ENCODE measurements around the gene RPL22. TPM values are rescaled to one million over a fixed set of nuclear protein-coding genes. Genes with fewer than 3 reads are reported as not detected.

RPL22 gene
- total and polyA plus RNA-seq, 2 of the 13 experiments (the other 11 are each of a cell fraction or from before 2014, with no cell fraction given): 214 to 545 TPM

- FAIRE-seq (no peak), ATAC-seq (peak; percentile 13; the same call in 1 of the 3 replicates), DNase-seq (ENCODE audit: low spot score) (no peak)
- TF ChIP-seq AGO2 (optimal IDR thresholded peaks at IDR 0.05; ENCODE audit: low read depth, low read length): peak; percentile 29
- no peak for TF ChIP-seq ZNF430 (CRISPR knock-in tag; IDR thresholded peaks at IDR 0.05)
- TF ChIP-seq ZSCAN9 (CRISPR knock-in tag; IDR thresholded peaks at IDR 0.05; ENCODE audit: borderline replicate concordance): no peak
- peaks cover 9 to 49% of the 10 kb centered on the region in 2 experiments; a peak in 4 of 5 replicates for H3K36me3 ChIP-seq (replicated peaks in 1 of 2; ENCODE audit: control insufficient read depth in 1 of 2, insufficient read depth in 2 of 2, low read length in 2 of 2)
- ChIA-PET CTCF (ENCODE audit: low intra/inter-chr PET ratio, low total read pairs) (no interaction called here), POLR2A (interaction anchor here (0.7 to 1.6 kb wide), 2 partner anchors 12 to 18 kb away, joined by 3 read pairs; no protein-coding TSS in a partner anchor)
- no peak overlapping the region for H2AFZ ChIP-seq (ENCODE audit: low read length)
- in situ Hi-C loops (cut with HindIII; ENCODE audit: extremely low pct_ligation_motif_present, low pct_unique_long_range_greater_than_20kb): no loop called here
- BruUV-seq (replicated peaks): no TSS peak
- no peaks in the 10 kb centered on the region for H3K9me3 ChIP-seq (ENCODE audit: low read length)
- H3K27ac ChIP-seq (ENCODE audit: extremely low read length, insufficient read depth, low read length): no peak overlapping the region
- intact Hi-C loops (cut with micrococcal nuclease; ENCODE audit: unreplicated experiment): no loop called here
- no peak overlapping the region for H3K9ac ChIP-seq (ENCODE audit: insufficient read depth, low read depth, low read length)
- WGBS (ENCODE audit: low lambda C conversion rate): 93% methylated on average over 11 of the region's 15 CpGs
- H3K27me3 ChIP-seq (ENCODE audit: control insufficient read depth in 1 of 2, insufficient read depth in 2 of 2, low read length in 2 of 2): no peaks in the 10 kb centered on the region
- H4K20me1 ChIP-seq (ENCODE audit: insufficient read depth, low read length): no peaks in the 10 kb centered on the region
- H3K4me2 ChIP-seq (ENCODE audit: low read depth, low read length): no peak overlapping the region
- H3K4me1 ChIP-seq (ENCODE audit: insufficient read depth, low read length): no peaks in the 10 kb centered on the region
- H3K79me2 ChIP-seq (ENCODE audit: insufficient read depth, low read length): no peaks in the 10 kb centered on the region
- no peak overlapping the region for H3K4me3 ChIP-seq (replicated peaks in 1 of 3; ENCODE audit: insufficient read depth in 1 of 3, low read depth in 2 of 3, low read length in 3 of 3)
Observed at GRCh38 chr1:6224718-6225117, 25.3 kb upstream of the RPL22 start.

- FAIRE-seq (no peak), DNase-seq (ENCODE audit: low spot score) (no peak), ATAC-seq (no peak)
- no peak overlapping the region for H3K9ac ChIP-seq (ENCODE audit: insufficient read depth, low read depth, low read length)
- POLR2A ChIA-PET: interaction anchor here (1.3 to 1.6 kb wide), 2 partner anchors 15 to 17 kb away, joined by 3 read pairs; no protein-coding TSS in a partner anchor
- no peaks in the 10 kb centered on the region for H3K27me3 ChIP-seq (ENCODE audit: control insufficient read depth in 1 of 2, insufficient read depth in 2 of 2, low read length in 2 of 2)
- 99% methylated on average over 13 of the region's 13 CpGs for WGBS (ENCODE audit: low lambda C conversion rate)
- peaks cover 7 to 45% of the 10 kb centered on the region in 2 experiments; a peak in 4 of 5 replicates for H3K36me3 ChIP-seq (replicated peaks in 1 of 2; ENCODE audit: control insufficient read depth in 1 of 2, insufficient read depth in 2 of 2, low read length in 2 of 2)
- no peaks in the 10 kb centered on the region for H3K4me1 ChIP-seq (ENCODE audit: insufficient read depth, low read length)
- no peak overlapping the region for H3K4me2 ChIP-seq (ENCODE audit: low read depth, low read length)
- no peaks in the 10 kb centered on the region for H3K79me2 ChIP-seq (ENCODE audit: insufficient read depth, low read length)
- in situ Hi-C loops (cut with HindIII; ENCODE audit: extremely low pct_ligation_motif_present, low pct_unique_long_range_greater_than_20kb) (no loop called here), intact Hi-C loops (cut with micrococcal nuclease; ENCODE audit: unreplicated experiment) (no loop called here)
- no peaks in the 10 kb centered on the region for H4K20me1 ChIP-seq (ENCODE audit: insufficient read depth, low read length)
- TF ChIP-seq ZNF790 (CRISPR knock-in tag; IDR thresholded peaks at IDR 0.05; ENCODE audit: borderline replicate concordance) (no peak), ZNF629 (CRISPR knock-in tag; conservative IDR thresholded peaks at IDR 0.05) (0 out of 2 replicates have a peak, but pooled peaks have one; percentile 22)
- no peaks in the 10 kb centered on the region for H3K9me3 ChIP-seq (ENCODE audit: low read length)
- H2AFZ ChIP-seq (ENCODE audit: low read length): no peak overlapping the region
- H3K27ac ChIP-seq (ENCODE audit: extremely low read length, insufficient read depth, low read length): no peak overlapping the region
- CTCF ChIA-PET (ENCODE audit: low intra/inter-chr PET ratio, low total read pairs): no interaction called here
- no peak overlapping the region for H3K4me3 ChIP-seq (replicated peaks in 1 of 3; ENCODE audit: insufficient read depth in 1 of 3, low read depth in 2 of 3, low read length in 3 of 3)
- BruUV-seq (replicated peaks): TSS peak; percentile 58
Observed at GRCh38 chr1:6223617-6224016, 24.2 kb upstream of the RPL22 start.
